DOHH2 (cell line): ENCODE results near the gene NINJ1.

ENCODE experiments used
- H3F3A ChIP-seq: fragments of 200-600 bp; sonication (generic), shearing (Covaris generic); 2 replicates; pipeline ENCODE4 v1.6.0; 2016; ENCODE audit warnings: antibody characterized with exemption, mild to moderate bottlenecking; ENCODE audit not compliant: control insufficient read depth, insufficient read depth
- H3K27ac ChIP-seq: fragments of 200-600 bp; sonication (generic); 2 replicates; pipeline ENCODE4 v1.5.1; 2014; ENCODE audit warnings: low read depth, mild to moderate bottlenecking, low read length, moderate library complexity
- H3K27me3 ChIP-seq: fragments of 200-600 bp; sonication (generic); 2 replicates; pipeline ENCODE4 v1.6.1; 2014; ENCODE audit warnings: mild to moderate bottlenecking, low read length, mixed read lengths; ENCODE audit not compliant: control insufficient read depth
- H3K36me3 ChIP-seq: fragments of 200-600 bp; sonication (generic); 2 replicates; pipeline ENCODE4 v1.6.1; 2014; ENCODE audit warnings: mild to moderate bottlenecking, low read length, moderate library complexity, mixed read lengths; ENCODE audit not compliant: control insufficient read depth
- H3K4me1 ChIP-seq: fragments of 200-600 bp; sonication (generic); 2 replicates; pipeline ENCODE4 v1.6.1; 2014; ENCODE audit warnings: mild to moderate bottlenecking, low read length, mixed read lengths; ENCODE audit not compliant: control insufficient read depth
- H3K4me2 ChIP-seq: fragments of 200-600 bp; sonication (generic); 2 replicates; pipeline ENCODE4 v1.6.0; 2014; ENCODE audit warnings: mild to moderate bottlenecking, low read length, moderate library complexity
- H3K4me3 ChIP-seq: fragments of 200-600 bp; sonication (generic); 2 replicates; pipeline ENCODE4 v1.5.1; 2014; ENCODE audit warnings: mild to moderate bottlenecking, low read length, mixed read lengths
- H3K79me2 ChIP-seq: fragments of 200-600 bp; sonication (generic); 2 replicates; pipeline ENCODE4 v1.6.1; 2014; ENCODE audit warnings: mild to moderate bottlenecking, low read length, mixed read lengths; ENCODE audit not compliant: control insufficient read depth
- H3K9me2 ChIP-seq: fragments of 200-600 bp; sonication (generic); replicated peaks from 2 replicates; pipeline ENCODE4 v1.6.1; 2014; ENCODE audit warnings: mild to moderate bottlenecking, low read length, mixed read lengths; ENCODE audit not compliant: control insufficient read depth
- H3K9me3 ChIP-seq: fragments of 200-600 bp; sonication (generic); 2 replicates; pipeline ENCODE4 v1.6.1; 2014; ENCODE audit warnings: antibody characterized with exemption, low read length, mixed read lengths; ENCODE audit not compliant: control insufficient read depth, insufficient read depth
- H4K20me1 ChIP-seq: fragments of 200-600 bp; sonication (generic); 2 replicates; pipeline ENCODE4 v1.6.0; 2014; ENCODE audit warnings: low read depth, mild to moderate bottlenecking, antibody characterized with exemption, low read length, moderate library complexity; ENCODE audit not compliant: control insufficient read depth, insufficient read depth
- CTCF ChIP-seq: fragments of 200-600 bp; sonication (generic); IDR thresholded peaks from one replicate; pipeline ENCODE4 v1.5.1; 2014; ENCODE audit warnings: antibody characterized with exemption, mild to moderate bottlenecking, low read depth, low read length; ENCODE audit not compliant: poor library complexity, severe bottlenecking
- EZH2phosphoT487 ChIP-seq: fragments of 200-600 bp; sonication (generic); IDR thresholded peaks from 2 replicates; pipeline ENCODE4 v1.6.1; 2017; ENCODE audit warnings: borderline replicate concordance, mild to moderate bottlenecking, antibody characterized with exemption, low read length, moderate library complexity, mixed read lengths

The NINJ1 gene

GRCh38 chr9:93116072-93116961 lies 17.7 kb downstream of the NINJ1 start:
- no peaks in the 10 kb centered on the region for H3K9me3 ChIP-seq
- peaks cover 10% of the 10 kb centered on the region; the same call in 1 of the 2 replicates for H3F3A ChIP-seq
- H3K4me1 ChIP-seq, result peaks cover 39% of the 10 kb centered on the region
- H3K79me2 ChIP-seq, result no peaks in the 10 kb centered on the region
- TF ChIP-seq CTCF (no peak), EZH2phosphoT487 (no peak)
- no peaks in the 10 kb centered on the region; the same call in 1 of the 2 replicates for H3K36me3 ChIP-seq
- H3K27me3 ChIP-seq, result no peaks in the 10 kb centered on the region
- H3K27ac ChIP-seq, result no peak overlapping the region
- no peaks in the 10 kb centered on the region for H3K9me2 ChIP-seq
- no peak overlapping the region for H3K4me2 ChIP-seq
- H3K4me3 ChIP-seq, result no peak overlapping the region
- H4K20me1 ChIP-seq, result no peaks in the 10 kb centered on the region

GRCh38 chr9:93115486-93116071 lies 18.5 kb downstream of the NINJ1 start:
- H3K4me2 ChIP-seq, result no peak overlapping the region
- no peaks in the 10 kb centered on the region for H3K36me3 ChIP-seq
- H3K4me1 ChIP-seq, result peaks cover 39% of the 10 kb centered on the region
- H3K79me2 ChIP-seq, result no peaks in the 10 kb centered on the region
- no peak overlapping the region for H3K4me3 ChIP-seq
- H3F3A ChIP-seq, result peaks cover 10% of the 10 kb centered on the region; the same call in 1 of the 2 replicates
- no peaks in the 10 kb centered on the region for H3K9me2 ChIP-seq
- H3K27me3 ChIP-seq, result no peaks in the 10 kb centered on the region
- TF ChIP-seq CTCF, result no peak
- no peak for TF ChIP-seq EZH2phosphoT487
- no peak overlapping the region for H3K27ac ChIP-seq
- no peaks in the 10 kb centered on the region for H4K20me1 ChIP-seq
- H3K9me3 ChIP-seq, result no peaks in the 10 kb centered on the region

- Histone ChIP-seq H3K4me1 (peaks cover 38% of the 10 kb centered on the region), H4K20me1 (no peaks in the 10 kb centered on the region), H3F3A (peaks cover 6% of the 10 kb centered on the region; the same call in 1 of the 2 replicates), H3K9me2 (no peaks in the 10 kb centered on the region), H3K9me3 (no peaks in the 10 kb centered on the region), H3K4me2 (no peak overlapping the region), H3K4me3 (no peak overlapping the region), H3K27me3 (no peaks in the 10 kb centered on the region), H3K79me2 (no peaks in the 10 kb centered on the region), H3K27ac (no peak overlapping the region), H3K36me3 (no peaks in the 10 kb centered on the region)
- no peak for TF ChIP-seq CTCF
- no peak for TF ChIP-seq EZH2phosphoT487
Observed at GRCh38 chr9:93114984-93115335, 19.1 kb downstream of the NINJ1 start.
